WTC11 (cell line): ENCODE results near the gene DIP2A. TPM values are rescaled to one million over a fixed set of nuclear protein-coding genes. Genes with fewer than 3 reads are reported as not detected.
"Not testable (repeated sequence)": the region's sequence is repeated elsewhere in the genome, so short reads cannot be mapped to it uniquely, and the experiment has no call there.

Experiments
- ATAC-seq: fragments of 200-7000 bp; cut with Tn5 transposase; 2 replicates; pipeline ENCODE4 v1.10.0; 2021; ENCODE audit warnings: mild to moderate bottlenecking, moderate library complexity
- CTCF ChIA-PET: fragments of 300-600 bp; sonication (Branson Sonifier 250); formaldehyde crosslinking; loops from one replicate; lab custom pipeline; 2021; ENCODE audit warnings: antibody characterized with exemption; lab: Charles Lee
- POLR2A ChIA-PET: fragments of 350-600 bp; sonication (Branson Sonifier 250); formaldehyde crosslinking; loops from one replicate; lab custom pipeline; 2021; ENCODE audit warnings: antibody characterized with exemption; lab: Charles Lee
- DNase-seq: peaks from one replicate; pipeline ENCODE4 v3.0.0; 2021; ENCODE audit warnings: low spot score
- H3K27ac Mint-ChIP-seq: 2 replicates; pipeline ENCODE4 v1.8.0; 2021; ENCODE audit warnings: mixed read lengths
- H3K27me3 Mint-ChIP-seq: 2 replicates; pipeline ENCODE4 v1.8.0; 2021; ENCODE audit warnings: low read depth, mild to moderate bottlenecking, moderate library complexity, mixed read lengths
- H3K36me3 Mint-ChIP-seq: 2 replicates; pipeline ENCODE4 v1.8.0; 2021; ENCODE audit warnings: mixed read lengths
- H3K4me1 Mint-ChIP-seq: 2 replicates; pipeline ENCODE4 v1.8.0; 2022; ENCODE audit warnings: mixed read lengths
- H3K4me3 Mint-ChIP-seq: 2 replicates; pipeline ENCODE4 v1.8.0; 2021; ENCODE audit warnings: mild to moderate bottlenecking, moderate library complexity, mixed read lengths
- H3K9me3 Mint-ChIP-seq: 2 replicates; pipeline ENCODE4 v1.8.0; 2021; ENCODE audit warnings: mixed read lengths
- ARID4B ChIP-seq: sonication (generic); formaldehyde crosslinking; IDR thresholded peaks from 2 replicates; pipeline ENCODE4 v1.8.0; 2023; ENCODE audit warnings: missing genetic modification reagents, mild to moderate bottlenecking, borderline replicate concordance
- ATF3 ChIP-seq: sonication (generic); formaldehyde crosslinking; conservative IDR thresholded peaks from 2 replicates; pipeline ENCODE4 v1.8.1; 2022; ENCODE audit warnings: mild to moderate bottlenecking, missing genetic modification reagents
- CREM ChIP-seq: sonication (generic); formaldehyde crosslinking; IDR thresholded peaks from 2 replicates; pipeline ENCODE4 v1.8.1; 2022; ENCODE audit warnings: mild to moderate bottlenecking, missing genetic modification reagents, moderate library complexity
- ETV6 ChIP-seq: sonication (generic); formaldehyde crosslinking; IDR thresholded peaks from 2 replicates; pipeline ENCODE4 v1.8.1; 2022; ENCODE audit warnings: mild to moderate bottlenecking, missing genetic modification reagents
- FOXP4 ChIP-seq: sonication (generic); formaldehyde crosslinking; IDR thresholded peaks from 2 replicates; pipeline ENCODE4 v1.8.0; 2022; ENCODE audit warnings: mild to moderate bottlenecking, missing genetic modification reagents
- GRHL2 ChIP-seq: fragments of 250-450 bp; sonication (Bioruptor Pico); IDR thresholded peaks from 2 replicates; pipeline ENCODE4 v1.8.0; 2022; ENCODE audit warnings: mild to moderate bottlenecking, moderate library complexity; ENCODE audit not compliant: insufficient replicate concordance, severe bottlenecking
- HMGA2 ChIP-seq: fragments of 250-450 bp; sonication (Bioruptor Pico); IDR thresholded peaks from 2 replicates; pipeline ENCODE4 v1.4.0; 2021; ENCODE audit warnings: mild to moderate bottlenecking, moderate library complexity
- IRF1 ChIP-seq: sonication (generic); formaldehyde crosslinking; IDR thresholded peaks from 2 replicates; pipeline ENCODE4 v1.8.0; 2023; ENCODE audit warnings: missing genetic modification reagents
- MXD4 ChIP-seq: fragments of 250-450 bp; sonication (Bioruptor Pico); IDR thresholded peaks from 2 replicates; pipeline ENCODE4 v1.8.0; 2021; ENCODE audit warnings: mild to moderate bottlenecking, moderate library complexity, borderline replicate concordance
- NR2C2 ChIP-seq: sonication (generic); formaldehyde crosslinking; IDR thresholded peaks from 2 replicates; pipeline ENCODE4 v1.8.0; 2022; ENCODE audit warnings: mild to moderate bottlenecking, missing genetic modification reagents
- NR3C1 ChIP-seq: sonication (generic); formaldehyde crosslinking; conservative IDR thresholded peaks from 2 replicates; pipeline ENCODE4 v1.8.1; 2023; ENCODE audit warnings: low read depth, mild to moderate bottlenecking, missing genetic modification reagents
- SMAD4 ChIP-seq: sonication (generic); formaldehyde crosslinking; IDR thresholded peaks from 2 replicates; pipeline ENCODE4 v1.8.0; 2022; ENCODE audit warnings: mild to moderate bottlenecking, missing genetic modification reagents
- SP1 ChIP-seq: sonication (generic); formaldehyde crosslinking; conservative IDR thresholded peaks from 2 replicates; pipeline ENCODE4 v1.8.1; 2022; ENCODE audit warnings: missing genetic modification reagents
- USF1 ChIP-seq: sonication (generic); formaldehyde crosslinking; IDR thresholded peaks from 2 replicates; pipeline ENCODE4 v1.8.0; 2022; ENCODE audit warnings: mild to moderate bottlenecking, missing genetic modification reagents
- ZBTB21 ChIP-seq: sonication (generic); formaldehyde crosslinking; IDR thresholded peaks from 2 replicates; pipeline ENCODE4 v1.8.1; 2023; ENCODE audit warnings: mild to moderate bottlenecking, missing genetic modification reagents, borderline replicate concordance
- ZMAT4 ChIP-seq: fragments of 250-450 bp; sonication (Bioruptor Pico); IDR thresholded peaks from 2 replicates; pipeline ENCODE4 v1.9.0; 2021; ENCODE audit warnings: mild to moderate bottlenecking
- ZNF317 ChIP-seq: sonication (generic); formaldehyde crosslinking; IDR thresholded peaks from 2 replicates; pipeline ENCODE4 v1.8.1; 2023; ENCODE audit warnings: low read depth, mild to moderate bottlenecking, moderate library complexity, missing genetic modification reagents, borderline replicate concordance
- ZNF423 ChIP-seq: fragments of 250-450 bp; sonication (Bioruptor Pico); IDR thresholded peaks from 2 replicates; pipeline ENCODE4 v2.1.2; 2022; ENCODE audit warnings: mild to moderate bottlenecking, moderate library complexity
- total RNA-seq: library from RNA; stranded (reverse); gene quantifications from 3 replicates; pipeline ENCODE4 v1.2.3, GENCODE V29; 2021
- TF ChIP-seq, protein P1 (sequence below): fragments of 250-450 bp; sonication (Bioruptor Pico); IDR thresholded peaks from 2 replicates; pipeline ENCODE4 v1.8.0; 2021; ENCODE audit warnings: mild to moderate bottlenecking
- TF ChIP-seq, protein P2 (sequence below): fragments of 200-600 bp; IDR thresholded peaks from 2 replicates; pipeline ENCODE4 v1.8.0; 2022; ENCODE audit warnings: antibody characterized with exemption

The DIP2A gene
- total RNA-seq, 1 experiment from 2014 or later, result 39.4 TPM

- peaks cover 48% of the 10 kb centered on the region for H3K36me3 Mint-ChIP-seq
- H3K4me3 Mint-ChIP-seq, result no peak overlapping the region
- ChIA-PET POLR2A (no interaction called here), CTCF (no interaction called here)
- no peak for DNase-seq
- peaks cover 35% of the 10 kb centered on the region for H3K9me3 Mint-ChIP-seq
- no peak for ATAC-seq
- no peak for TF ChIP-seq GRHL2 (CRISPR knock-in tag)
- no peak for TF ChIP-seq HMGA2 (CRISPR knock-in tag)
- TF ChIP-seq ETV6 (CRISPR knock-in tag), result no peak
- TF ChIP-seq, protein P1, sequence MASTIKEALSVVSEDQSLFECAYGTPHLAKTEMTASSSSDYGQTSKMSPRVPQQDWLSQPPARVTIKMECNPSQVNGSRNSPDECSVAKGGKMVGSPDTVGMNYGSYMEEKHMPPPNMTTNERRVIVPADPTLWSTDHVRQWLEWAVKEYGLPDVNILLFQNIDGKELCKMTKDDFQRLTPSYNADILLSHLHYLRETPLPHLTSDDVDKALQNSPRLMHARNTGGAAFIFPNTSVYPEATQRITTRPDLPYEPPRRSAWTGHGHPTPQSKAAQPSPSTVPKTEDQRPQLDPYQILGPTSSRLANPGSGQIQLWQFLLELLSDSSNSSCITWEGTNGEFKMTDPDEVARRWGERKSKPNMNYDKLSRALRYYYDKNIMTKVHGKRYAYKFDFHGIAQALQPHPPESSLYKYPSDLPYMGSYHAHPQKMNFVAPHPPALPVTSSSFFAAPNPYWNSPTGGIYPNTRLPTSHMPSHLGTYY (CRISPR knock-in tag), result no peak
- no peak for TF ChIP-seq FOXP4
- TF ChIP-seq ZNF423 (CRISPR knock-in tag), result no peak
- no peak for TF ChIP-seq USF1
- no peak for TF ChIP-seq MXD4 (CRISPR knock-in tag)
- TF ChIP-seq NR2C2 (CRISPR knock-in tag), result no peak
- TF ChIP-seq ZMAT4 (CRISPR knock-in tag), result no peak
- TF ChIP-seq SP1 (CRISPR knock-in tag), result no peak
- TF ChIP-seq, protein P2, sequence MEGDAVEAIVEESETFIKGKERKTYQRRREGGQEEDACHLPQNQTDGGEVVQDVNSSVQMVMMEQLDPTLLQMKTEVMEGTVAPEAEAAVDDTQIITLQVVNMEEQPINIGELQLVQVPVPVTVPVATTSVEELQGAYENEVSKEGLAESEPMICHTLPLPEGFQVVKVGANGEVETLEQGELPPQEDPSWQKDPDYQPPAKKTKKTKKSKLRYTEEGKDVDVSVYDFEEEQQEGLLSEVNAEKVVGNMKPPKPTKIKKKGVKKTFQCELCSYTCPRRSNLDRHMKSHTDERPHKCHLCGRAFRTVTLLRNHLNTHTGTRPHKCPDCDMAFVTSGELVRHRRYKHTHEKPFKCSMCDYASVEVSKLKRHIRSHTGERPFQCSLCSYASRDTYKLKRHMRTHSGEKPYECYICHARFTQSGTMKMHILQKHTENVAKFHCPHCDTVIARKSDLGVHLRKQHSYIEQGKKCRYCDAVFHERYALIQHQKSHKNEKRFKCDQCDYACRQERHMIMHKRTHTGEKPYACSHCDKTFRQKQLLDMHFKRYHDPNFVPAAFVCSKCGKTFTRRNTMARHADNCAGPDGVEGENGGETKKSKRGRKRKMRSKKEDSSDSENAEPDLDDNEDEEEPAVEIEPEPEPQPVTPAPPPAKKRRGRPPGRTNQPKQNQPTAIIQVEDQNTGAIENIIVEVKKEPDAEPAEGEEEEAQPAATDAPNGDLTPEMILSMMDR, result no peak
- no peak for TF ChIP-seq ARID4B (CRISPR knock-in tag)
- TF ChIP-seq SMAD4 (CRISPR knock-in tag), result no peak
- no peak for TF ChIP-seq IRF1 (CRISPR knock-in tag)
- TF ChIP-seq ATF3 (CRISPR knock-in tag), result no peak
- no peak for TF ChIP-seq NR3C1 (CRISPR knock-in tag)
- TF ChIP-seq ZBTB21 (CRISPR knock-in tag), result no peak
- TF ChIP-seq ZNF317 (CRISPR knock-in tag), result no peak
- TF ChIP-seq CREM (CRISPR knock-in tag), result no peak
- no peak overlapping the region for H3K27ac Mint-ChIP-seq
- no peaks in the 10 kb centered on the region for H3K27me3 Mint-ChIP-seq
- peaks cover 6% of the 10 kb centered on the region for H3K4me1 Mint-ChIP-seq
Measured at GRCh38 chr21:46448108-46448507, 10.6 kb upstream of the DIP2A start.

DNA sequence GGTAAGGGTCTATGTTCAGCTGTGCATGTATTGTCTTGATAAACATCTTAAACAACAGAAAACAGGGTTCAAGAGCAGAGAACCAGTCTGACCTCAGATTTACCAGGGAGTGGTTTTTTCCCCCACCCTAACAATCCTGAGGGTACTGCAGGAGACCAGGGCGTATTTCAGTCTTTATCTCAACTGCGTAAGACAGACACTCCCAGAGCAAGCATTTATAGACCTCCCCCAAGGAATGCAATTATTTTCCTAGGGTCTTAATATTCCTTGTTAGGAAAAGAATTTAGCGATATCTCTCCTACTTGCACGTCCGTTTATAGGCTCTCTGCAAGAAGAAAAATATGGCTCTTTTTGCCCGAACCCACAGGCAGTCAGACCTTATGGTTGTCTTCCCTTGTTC is 9.8 kb upstream of the DIP2A start:
- ATAC-seq, CTCF ChIA-PET, POLR2A ChIA-PET, H3K27me3 Mint-ChIP-seq, H3K4me1 Mint-ChIP-seq, H3K4me3 Mint-ChIP-seq, H3K27ac Mint-ChIP-seq, DNase-seq: not testable (repeated sequence)
- Mint-ChIP-seq H3K36me3 (peaks cover 48% of the 10 kb centered on the region), H3K9me3 (peaks cover 35% of the 10 kb centered on the region)
